Stimulated activated memory B cell treated with anti-CD40 and anti-IgM and Interleukin-4, amounts not matched to agents 10 μg/mL and 1 μg/mL and 100 μg/mL, for 72 hours (primary cell): ENCODE data around the gene ZFP14.
"Not testable (repeated sequence)": the region's sequence is repeated elsewhere in the genome, so short reads cannot be mapped to it uniquely, and the experiment has no call there.

Experiments
- ATAC-seq: fragments of 150-1000 bp; cut with Tn5 transposase; 2 replicates; pipeline ENCODE4 v1.10.0; 2021
- H3K27ac Mint-ChIP-seq: one replicate; pipeline ENCODE4 v1.8.0; 2022; ENCODE audit warnings: mild to moderate bottlenecking, mixed read lengths
- H3K27me3 Mint-ChIP-seq: one replicate; pipeline ENCODE4 v1.8.0; 2022; ENCODE audit warnings: mixed read lengths
- H3K36me3 Mint-ChIP-seq: one replicate; pipeline ENCODE4 v1.8.0; 2022; ENCODE audit warnings: mixed read lengths
- H3K4me1 Mint-ChIP-seq: one replicate; pipeline ENCODE4 v1.8.0; 2022; ENCODE audit warnings: mixed read lengths
- H3K4me3 Mint-ChIP-seq: one replicate; pipeline ENCODE4 v1.8.0; 2022; ENCODE audit warnings: mild to moderate bottlenecking, moderate library complexity, mixed read lengths
- H3K9me3 Mint-ChIP-seq: one replicate; pipeline ENCODE4 v1.8.0; 2022; ENCODE audit warnings: mixed read lengths

Gene ZFP14

DNA sequence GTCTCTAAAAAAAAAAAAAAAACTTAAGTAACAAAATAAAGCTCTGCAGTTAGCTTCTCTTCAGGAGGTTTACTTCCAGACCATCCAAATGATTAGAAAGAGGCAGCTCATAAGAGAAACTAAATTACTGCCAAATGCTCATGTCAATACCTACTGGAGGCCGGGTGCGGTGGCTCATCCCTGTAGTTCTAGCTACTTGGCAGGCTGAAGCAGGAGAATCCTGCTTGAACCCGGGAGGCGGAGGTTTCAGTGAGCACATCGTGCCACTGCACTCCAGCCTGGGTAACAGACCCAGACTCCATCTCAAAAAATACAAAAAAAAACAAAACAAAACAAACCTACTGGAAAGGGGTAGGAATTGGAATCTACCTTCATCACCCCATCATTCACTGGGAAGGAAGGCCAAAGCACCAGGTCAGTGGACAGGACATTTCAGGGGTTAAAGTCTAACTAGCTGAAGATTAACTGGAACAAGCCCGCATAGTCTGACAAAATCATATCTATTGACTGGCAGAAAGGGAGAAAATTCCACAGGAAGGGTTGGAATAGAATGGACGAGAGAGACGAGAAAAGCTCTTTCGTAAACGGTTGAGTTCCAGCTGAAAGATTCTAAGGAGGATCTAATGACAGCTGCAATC, 1.3 kb downstream of the ZFP14 start:
- Mint-ChIP-seq H3K9me3 (peaks cover 2% of the 10 kb centered on the region), H3K4me1 (peaks cover 15% of the 10 kb centered on the region), H3K36me3 (peaks cover 15% of the 10 kb centered on the region), H3K27me3 (no peaks in the 10 kb centered on the region), H3K4me3 (peak overlapping the region; percentile 97), H3K27ac (peak overlapping the region; percentile 99)
- ATAC-seq, result no peak

DNA sequence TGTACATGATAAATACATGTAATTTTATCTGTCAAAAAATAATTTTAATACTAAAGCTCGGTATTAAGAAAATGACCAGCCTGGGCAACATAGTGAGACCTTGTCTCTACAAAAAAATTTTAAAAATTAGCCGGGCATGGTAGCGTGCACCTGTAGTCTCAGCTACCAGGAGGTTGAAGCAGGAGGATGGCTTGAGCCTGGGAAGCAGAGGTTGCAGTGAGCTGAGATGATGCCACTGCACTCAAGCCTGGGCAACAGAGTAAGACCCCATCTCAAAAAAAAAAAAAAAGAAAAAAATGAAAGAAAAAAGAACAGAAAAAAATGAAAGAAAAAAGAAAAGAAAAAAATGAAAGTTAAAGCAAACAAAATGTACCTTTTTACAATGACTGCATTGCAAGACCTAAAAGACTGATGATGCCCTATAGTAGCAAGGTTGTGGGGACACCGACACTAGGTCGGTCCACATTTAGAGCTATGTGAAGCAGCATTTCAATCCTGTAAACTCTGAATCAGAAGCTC, 5.3 kb downstream of the ZFP14 start:
- H3K4me3 Mint-ChIP-seq, result no peak overlapping the region
- no peak for ATAC-seq
- H3K4me1 Mint-ChIP-seq, result peaks cover 23% of the 10 kb centered on the region
- H3K27ac Mint-ChIP-seq, result no peak overlapping the region
- H3K9me3 Mint-ChIP-seq, result peaks cover 13% of the 10 kb centered on the region
- no peaks in the 10 kb centered on the region for H3K27me3 Mint-ChIP-seq
- H3K36me3 Mint-ChIP-seq, result peaks cover 49% of the 10 kb centered on the region

- H3K27ac Mint-ChIP-seq, result no peak overlapping the region
These were observed 7.1 kb downstream of the ZFP14 start for GRCh38 chr19:36371886-36372285.

DNA sequence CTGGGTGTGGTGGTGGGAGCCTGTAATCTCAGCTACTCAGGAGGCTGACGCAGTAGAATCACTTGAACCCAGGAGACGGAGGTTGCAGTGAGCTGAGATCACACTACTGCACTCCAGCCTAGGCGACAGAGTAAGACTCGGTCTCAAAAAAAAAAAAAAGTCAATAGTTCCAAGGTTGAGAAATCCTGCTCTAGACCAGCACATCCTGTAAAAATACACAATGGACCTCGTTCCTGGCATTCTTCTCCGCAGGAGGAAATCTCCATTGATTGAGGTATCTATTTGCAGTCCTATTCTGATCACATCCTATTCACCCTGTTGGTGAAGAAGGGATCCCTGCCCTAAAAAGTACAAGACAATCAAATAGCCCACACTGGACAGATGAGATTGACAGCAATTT, 15.2 kb downstream of the ZFP14 start:
- no peak overlapping the region for H3K27ac Mint-ChIP-seq
- H3K9me3 Mint-ChIP-seq, result peaks cover 2% of the 10 kb centered on the region
- no peaks in the 10 kb centered on the region for H3K27me3 Mint-ChIP-seq
- H3K36me3 Mint-ChIP-seq, result peaks cover 87% of the 10 kb centered on the region
- no peak for ATAC-seq
- H3K4me1 Mint-ChIP-seq, result no peaks in the 10 kb centered on the region
- no peak overlapping the region for H3K4me3 Mint-ChIP-seq

More at GRCh38 chr19:36371886-36372285, 7.1 kb downstream of the ZFP14 start:
- H3K4me1 Mint-ChIP-seq, result peaks cover 10% of the 10 kb centered on the region
- H3K9me3 Mint-ChIP-seq, result peaks cover 13% of the 10 kb centered on the region
- H3K4me3 Mint-ChIP-seq, result no peak overlapping the region
- no peaks in the 10 kb centered on the region for H3K27me3 Mint-ChIP-seq
- no peak for ATAC-seq
- H3K36me3 Mint-ChIP-seq, result peaks cover 66% of the 10 kb centered on the region

GRCh38 chr19:36340786-36341372, 38.1 kb downstream of the ZFP14 start:
- ATAC-seq, result no peak
- H3K4me1 Mint-ChIP-seq, result no peaks in the 10 kb centered on the region
- H3K4me3 Mint-ChIP-seq, result no peak overlapping the region
- H3K27ac Mint-ChIP-seq, result no peak overlapping the region
- H3K27me3 Mint-ChIP-seq, result no peaks in the 10 kb centered on the region
- peaks cover 26% of the 10 kb centered on the region for H3K9me3 Mint-ChIP-seq
- H3K36me3 Mint-ChIP-seq, result peaks cover 79% of the 10 kb centered on the region

GRCh38 chr19:36331353-36332228, 47.4 kb downstream of the ZFP14 start:
- peak overlapping the region; percentile 57 for H3K27ac Mint-ChIP-seq
- no peaks in the 10 kb centered on the region for H3K27me3 Mint-ChIP-seq
- peak; percentile 100 for ATAC-seq
- H3K4me3 Mint-ChIP-seq, result peak overlapping the region; percentile 84
- H3K9me3 Mint-ChIP-seq, result peaks cover 13% of the 10 kb centered on the region
- peaks cover 44% of the 10 kb centered on the region for H3K36me3 Mint-ChIP-seq
- H3K4me1 Mint-ChIP-seq, result peaks cover 24% of the 10 kb centered on the region

DNA sequence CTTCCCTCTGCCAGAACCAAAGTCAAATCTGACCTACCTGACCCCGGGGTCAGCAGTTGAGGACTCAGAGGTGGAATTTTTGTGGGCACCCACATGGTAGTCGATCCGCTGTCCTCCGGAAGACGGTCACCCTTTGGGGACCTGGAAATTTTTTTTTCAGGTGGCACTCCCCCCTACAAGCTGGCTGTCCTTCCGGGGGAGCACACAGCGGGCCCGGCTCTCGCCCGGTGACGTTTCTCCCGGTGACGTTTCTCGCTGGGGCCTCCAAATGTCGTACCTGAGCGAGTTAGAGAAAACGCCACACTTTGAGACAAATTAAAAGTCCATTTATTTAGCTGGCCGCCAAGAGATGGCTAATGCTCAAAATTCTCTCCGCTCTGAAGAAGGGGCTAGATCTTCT, 48.8 kb downstream of the ZFP14 start:
- Mint-ChIP-seq H3K27ac (no peak overlapping the region), H3K9me3 (peaks cover 13% of the 10 kb centered on the region), H3K36me3 (peaks cover 49% of the 10 kb centered on the region), H3K27me3 (no peaks in the 10 kb centered on the region), H3K4me3 (peak overlapping the region; percentile 84), H3K4me1 (peaks cover 24% of the 10 kb centered on the region)
- ATAC-seq, result no peak

GRCh38 chr19:36329534-36329933, 49.5 kb downstream of the ZFP14 start:
- H3K4me3 Mint-ChIP-seq, result peak overlapping the region; percentile 50
- not testable (repeated sequence) for H3K27ac Mint-ChIP-seq

GRCh38 chr19:36326649-36327048, 52.4 kb downstream of the ZFP14 start:
- not testable (repeated sequence) for H3K27ac Mint-ChIP-seq, H3K4me3 Mint-ChIP-seq, ATAC-seq, H3K27me3 Mint-ChIP-seq
- Mint-ChIP-seq H3K4me1 (peaks cover 16% of the 10 kb centered on the region), H3K9me3 (peaks cover 15% of the 10 kb centered on the region), H3K36me3 (peaks cover 79% of the 10 kb centered on the region)

More at GRCh38 chr19:36329534-36329933, 49.5 kb downstream of the ZFP14 start:
- ATAC-seq, H3K27me3 Mint-ChIP-seq: not testable (repeated sequence)
- Mint-ChIP-seq H3K4me1 (peaks cover 24% of the 10 kb centered on the region), H3K9me3 (peaks cover 15% of the 10 kb centered on the region), H3K36me3 (peaks cover 56% of the 10 kb centered on the region)

DNA sequence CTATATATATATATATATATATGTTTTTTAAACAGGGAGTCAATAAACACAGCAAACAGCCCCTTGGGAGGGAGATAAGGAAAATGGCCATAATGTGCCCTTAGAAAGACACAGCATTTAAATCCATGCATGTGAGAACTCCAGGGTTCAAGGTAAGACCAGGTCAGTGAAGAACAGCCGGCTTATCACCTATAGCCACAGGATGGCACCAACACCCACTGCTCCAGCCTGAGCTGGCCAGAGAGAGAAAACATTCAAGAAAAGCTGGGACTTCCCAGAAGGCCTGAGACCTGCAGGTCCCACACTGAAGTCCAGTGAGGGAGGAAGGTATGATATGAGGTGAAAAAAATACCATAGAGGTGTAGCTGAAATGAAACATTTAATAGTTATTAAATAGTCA, 63.8 kb downstream of the ZFP14 start:
- H3K27ac Mint-ChIP-seq, H3K27me3 Mint-ChIP-seq, H3K4me3 Mint-ChIP-seq, H3K9me3 Mint-ChIP-seq, ATAC-seq, H3K4me1 Mint-ChIP-seq: not testable (repeated sequence)
- peaks cover 30% of the 10 kb centered on the region for H3K36me3 Mint-ChIP-seq

- H3K9me3 Mint-ChIP-seq, H3K4me3 Mint-ChIP-seq, H3K27me3 Mint-ChIP-seq, H3K4me1 Mint-ChIP-seq, ATAC-seq, H3K27ac Mint-ChIP-seq: not testable (repeated sequence)
- H3K36me3 Mint-ChIP-seq, result peaks cover 26% of the 10 kb centered on the region
These were observed 64.9 kb downstream of the ZFP14 start for GRCh38 chr19:36314053-36314452.

DNA sequence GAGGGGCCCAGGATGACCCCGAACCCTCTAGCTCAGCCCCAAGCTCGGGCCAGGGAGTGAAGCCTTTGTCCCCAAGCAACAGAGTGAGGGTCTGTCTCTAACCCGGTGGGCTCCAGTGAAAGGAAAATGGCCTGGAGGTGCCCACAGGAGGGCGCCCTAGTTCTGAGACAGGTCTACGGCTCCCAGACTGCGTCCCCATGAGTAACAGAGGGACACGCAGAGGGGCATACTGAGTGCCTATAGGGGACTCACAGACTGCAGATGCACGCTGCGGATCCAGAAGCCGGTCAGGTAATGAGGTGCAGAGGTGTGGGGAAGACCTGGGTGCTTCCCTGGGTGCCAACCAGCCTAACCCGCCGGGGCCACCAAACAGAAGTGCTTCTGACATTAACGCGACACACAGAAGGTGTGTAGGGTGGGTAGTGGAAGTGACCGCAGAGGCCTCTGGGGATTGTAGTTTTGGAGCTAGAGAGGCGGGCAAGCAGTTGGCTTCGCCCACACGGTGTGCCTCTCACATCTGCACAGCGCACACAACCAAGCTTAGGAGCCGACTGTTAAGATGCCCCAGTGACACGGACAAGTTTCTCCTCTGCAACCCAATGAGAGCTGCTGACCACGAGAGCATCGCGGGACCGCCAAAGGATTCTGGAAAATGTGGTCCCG, 67.8 kb downstream of the ZFP14 start:
- not testable (repeated sequence) for H3K27me3 Mint-ChIP-seq, H3K4me1 Mint-ChIP-seq, H3K27ac Mint-ChIP-seq, ATAC-seq, H3K4me3 Mint-ChIP-seq, H3K9me3 Mint-ChIP-seq
- peaks cover 14% of the 10 kb centered on the region for H3K36me3 Mint-ChIP-seq

- H3K36me3 Mint-ChIP-seq, H3K4me3 Mint-ChIP-seq, H3K9me3 Mint-ChIP-seq, H3K27me3 Mint-ChIP-seq, ATAC-seq, H3K27ac Mint-ChIP-seq, H3K4me1 Mint-ChIP-seq: not testable (repeated sequence)
These were observed 68.5 kb downstream of the ZFP14 start for GRCh38 chr19:36310416-36310990.

GRCh38 chr19:36309759-36310158, 69.2 kb downstream of the ZFP14 start:
- H3K27ac Mint-ChIP-seq, H3K4me3 Mint-ChIP-seq, H3K27me3 Mint-ChIP-seq, ATAC-seq, H3K4me1 Mint-ChIP-seq, H3K36me3 Mint-ChIP-seq, H3K9me3 Mint-ChIP-seq: not testable (repeated sequence)

DNA sequence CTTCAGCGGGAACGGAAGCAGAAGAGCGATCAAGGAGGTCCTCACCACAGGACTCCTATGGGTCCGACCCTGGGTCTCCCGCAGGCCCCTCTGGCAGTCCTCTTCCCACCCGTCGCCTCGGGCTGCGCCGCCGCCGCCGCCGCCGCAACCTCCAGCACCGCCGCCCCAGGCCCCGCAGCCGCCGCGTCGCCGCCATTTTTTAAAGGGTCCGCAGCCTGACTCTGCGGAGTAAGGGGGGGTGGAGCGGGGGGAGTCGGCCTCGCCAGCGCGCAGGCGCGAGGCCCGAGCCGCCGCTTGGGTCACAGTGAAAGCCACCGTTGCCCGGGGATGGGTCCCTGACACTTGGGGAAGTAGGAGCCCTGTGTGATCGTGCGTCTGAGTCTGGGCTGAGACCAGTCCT, 69.7 kb downstream of the ZFP14 start:
- not testable (repeated sequence) for H3K27ac Mint-ChIP-seq, H3K27me3 Mint-ChIP-seq, H3K36me3 Mint-ChIP-seq, H3K9me3 Mint-ChIP-seq, ATAC-seq, H3K4me1 Mint-ChIP-seq, H3K4me3 Mint-ChIP-seq
